GM23338 (cell line): ENCODE measurements around the gene OR2H1. TPM values are rescaled to one million over a fixed set of nuclear protein-coding genes. Genes with fewer than 3 reads are reported as not detected.

Source experiments
- ATAC-seq: fragments of 200-7000 bp; cut with Tn5 transposase; 3 replicates; pipeline ENCODE4 v1.9.1; 2020
- DNase-seq: peaks from one replicate; pipeline ENCODE4 v3.0.0-alpha.2; 2015; ENCODE audit warnings: low spot score
- H2AFZ ChIP-seq: fragments of 200-600 bp; sonication (generic); 2 replicates; pipeline ENCODE4 v1.8.0; 2016; ENCODE audit warnings: antibody characterized with exemption, mild to moderate bottlenecking, moderate library complexity
- H3F3A ChIP-seq: fragments of 200-600 bp; sonication (generic); replicated peaks from 2 replicates; pipeline ENCODE4 v1.8.0; 2017; ENCODE audit warnings: antibody characterized with exemption, mixed run types, low read depth
- H3K27ac ChIP-seq: fragments of 200-600 bp; sonication (generic); 2 replicates; pipeline ENCODE4 v1.6.1; 2016; ENCODE audit warnings: low read depth
- H3K27me3 ChIP-seq: fragments of 200-600 bp; sonication (generic); 2 replicates; pipeline ENCODE4 v1.8.0; 2016; ENCODE audit warnings: mild to moderate bottlenecking, mixed run types, moderate library complexity; ENCODE audit not compliant: insufficient read depth
- H3K36me3 ChIP-seq: fragments of 200-600 bp; sonication (generic); 2 replicates; pipeline ENCODE4 v1.8.0; 2016; ENCODE audit warnings: mild to moderate bottlenecking; ENCODE audit not compliant: insufficient read depth
- H3K4me1 ChIP-seq: fragments of 200-600 bp; sonication (generic); 2 replicates; pipeline ENCODE4 v1.8.0; 2016; ENCODE audit warnings: mild to moderate bottlenecking, moderate library complexity; ENCODE audit not compliant: insufficient read depth
- H3K4me2 ChIP-seq: fragments of 200-600 bp; sonication (generic); 2 replicates; pipeline ENCODE4 v1.7.1; 2017; ENCODE audit warnings: mixed run types
- H3K4me3 ChIP-seq: fragments of 200-600 bp; sonication (generic); 2 replicates; pipeline ENCODE4 v1.6.1; 2016; ENCODE audit warnings: mixed run types
- H3K79me2 ChIP-seq: fragments of 200-600 bp; sonication (generic); replicated peaks from 2 replicates; pipeline ENCODE4 v1.8.0; 2017; ENCODE audit warnings: mild to moderate bottlenecking; ENCODE audit not compliant: insufficient read depth
- H3K9me2 ChIP-seq: fragments of 200-600 bp; sonication (generic); 2 replicates; pipeline ENCODE4 v1.8.0; 2017; ENCODE audit not compliant: insufficient read depth
- H4K20me1 ChIP-seq: fragments of 200-600 bp; sonication (generic); replicated peaks from 2 replicates; pipeline ENCODE4 v1.8.0; 2017; ENCODE audit warnings: mild to moderate bottlenecking; ENCODE audit not compliant: insufficient read depth
- H3K27ac Mint-ChIP-seq: 2 replicates; pipeline ENCODE4 v1.8.0; 2020; ENCODE audit warnings: inconsistent platforms, mild to moderate bottlenecking, moderate library complexity, mixed read lengths
- H3K27me3 Mint-ChIP-seq: 3 replicates; pipeline ENCODE4 v1.8.0; 2022; ENCODE audit warnings: low read depth, mild to moderate bottlenecking, moderate library complexity, mixed read lengths, inconsistent platforms; ENCODE audit not compliant: insufficient read depth, poor library complexity
- H3K36me3 Mint-ChIP-seq: 3 replicates; pipeline ENCODE4 v1.8.0; 2021; ENCODE audit warnings: low read depth, mild to moderate bottlenecking, inconsistent platforms, moderate library complexity, mixed read lengths
- H3K4me1 Mint-ChIP-seq: 3 replicates; pipeline ENCODE4 v1.8.0; 2020; ENCODE audit warnings: mild to moderate bottlenecking, inconsistent platforms, mixed read lengths
- H3K4me3 Mint-ChIP-seq: 3 replicates; pipeline ENCODE4 v1.8.0; 2021; ENCODE audit warnings: moderate library complexity, mild to moderate bottlenecking, inconsistent platforms, mixed read lengths
- H3K9me3 Mint-ChIP-seq: 3 replicates; pipeline ENCODE4 v1.8.0; 2020; ENCODE audit warnings: moderate library complexity, mild to moderate bottlenecking, inconsistent platforms, mixed read lengths
- CTCF ChIP-seq, 2 experiments: fragments of 200-600 bp in 1 of 2; sonication (generic) in 1 of 2; conservative IDR thresholded peaks; 2 replicates each; pipeline versions ENCODE4 v1.5.1 to v1.6.1; 2016 to 2017; ENCODE audit warnings: antibody characterized with exemption in 2 of 2, low read depth in 2 of 2, mild to moderate bottlenecking in 2 of 2, moderate library complexity in 1 of 2
- ETS1 ChIP-seq: IDR thresholded peaks from 2 replicates; pipeline ENCODE4 v1.6.1; 2016; ENCODE audit warnings: antibody characterized with exemption
- EZH2 ChIP-seq: fragments of 200-600 bp; sonication (generic); IDR thresholded peaks from one replicate; pipeline ENCODE4 v1.8.0; 2017; ENCODE audit warnings: antibody characterized with exemption, mild to moderate bottlenecking, low read depth; ENCODE audit not compliant: unreplicated experiment
- EZH2phosphoT487 ChIP-seq: fragments of 200-600 bp; sonication (generic); IDR thresholded peaks from one replicate; pipeline ENCODE4 v1.8.1; 2018; ENCODE audit warnings: antibody characterized with exemption; ENCODE audit not compliant: unreplicated experiment
- NANOG ChIP-seq: IDR thresholded peaks from 2 replicates; pipeline ENCODE4 v1.6.1; 2016; ENCODE audit warnings: antibody characterized with exemption, borderline replicate concordance
- POLR2AphosphoS5 ChIP-seq: IDR thresholded peaks from 2 replicates; pipeline ENCODE4 v1.6.1; 2016; ENCODE audit warnings: antibody characterized with exemption, low read depth
- REST ChIP-seq: IDR thresholded peaks from one replicate; pipeline ENCODE4 v1.6.1; 2018; ENCODE audit warnings: antibody characterized with exemption; ENCODE audit not compliant: unreplicated experiment
- STAT1 ChIP-seq: IDR thresholded peaks from one replicate; pipeline ENCODE4 v1.6.1; 2016; ENCODE audit warnings: antibody characterized with exemption; ENCODE audit not compliant: unreplicated experiment
- ZNF114 ChIP-seq: fragments of 250-450 bp; sonication (Bioruptor Pico); IDR thresholded peaks from 2 replicates; pipeline ENCODE4 v1.5.0; 2020; ENCODE audit warnings: mild to moderate bottlenecking, moderate library complexity
- ZNF331 ChIP-seq: fragments of 250-450 bp; sonication (Bioruptor Pico); IDR thresholded peaks from 2 replicates; pipeline ENCODE4 v1.5.0; 2020; ENCODE audit warnings: low read depth, mild to moderate bottlenecking, moderate library complexity
- ZNF462 ChIP-seq: fragments of 250-450 bp; sonication (Bioruptor Pico); IDR thresholded peaks from 2 replicates; pipeline ENCODE4 v1.5.0; 2020; ENCODE audit warnings: mild to moderate bottlenecking, moderate library complexity
- polyA plus RNA-seq: library from polyadenylated mRNA; unstranded; fragments of >200 nt; fragmentation: Nextera tagmentation; extraction: Ambion mirVana; gene quantifications from 2 replicates; pipeline ENCODE4 v1.2.1, GENCODE V29; 2016
- total RNA-seq: library from RNA; depleted of rRNA; stranded (reverse); fragments of >200 nt; shearing (Covaris generic); gene quantifications from 2 replicates; pipeline ENCODE4 v1.2.3, GENCODE V29; 2014

Gene OR2H1
- total and polyA plus RNA-seq, 2 experiments from 2014 or later = not detected

GRCh38 chr6:29424575-29424974 lies 32.4 kb upstream of the OR2H1 start:
- Mint-ChIP-seq H3K27me3 (peaks cover 2% of the 10 kb centered on the region), H3K4me1 (peaks cover 16% of the 10 kb centered on the region; the same call in 2 of the 3 replicates), H3K4me3 (no peak overlapping the region), H3K27ac (no peak overlapping the region; the same call in 1 of the 2 replicates), H3K36me3 (no peaks in the 10 kb centered on the region), H3K9me3 (no peaks in the 10 kb centered on the region)
- no peak overlapping the region for H3K4me3 ChIP-seq
- H3K4me2 ChIP-seq = no peak overlapping the region
- no peak for ATAC-seq
- no peak for DNase-seq
- peaks cover 3% of the 10 kb centered on the region; the same call in 1 of the 2 replicates for H3K4me1 ChIP-seq
- H2AFZ ChIP-seq = no peak overlapping the region
- no peak overlapping the region for H3K27ac ChIP-seq
- no peaks in the 10 kb centered on the region for H3K9me2 ChIP-seq
- no peaks in the 10 kb centered on the region for H3K79me2 ChIP-seq
- no peaks in the 10 kb centered on the region for H3F3A ChIP-seq
- TF ChIP-seq POLR2AphosphoS5 (no peak), CTCF (conservative IDR thresholded peaks at IDR 0.05; ENCODE audit: low read depth in 2 of 2) (no peak), ZNF462 (no peak), STAT1 (no peak), EZH2phosphoT487 (no peak), ZNF114 (no peak), ETS1 (no peak), REST (no peak), ZNF331 (CRISPR knock-in tag) (no peak), NANOG (no peak), EZH2 (no peak)
- no peaks in the 10 kb centered on the region for H3K27me3 ChIP-seq
- H4K20me1 ChIP-seq = no peaks in the 10 kb centered on the region
- no peaks in the 10 kb centered on the region for H3K36me3 ChIP-seq
